CD14-positive monocyte (primary cell): ENCODE data around the gene MEI1. TPM values are rescaled to one million over a fixed set of nuclear protein-coding genes. Genes with fewer than 3 reads are reported as not detected.

Experiments used
- DNase-seq, 3 donors: peaks; one replicate each; pipeline ENCODE4 v3.0.0-alpha.2; 2011 to 2022
- H2AFZ ChIP-seq: 2 replicates; pipeline ENCODE4 v1.6.0; 2012; ENCODE audit warnings: mild to moderate bottlenecking, low read depth, low read length, inconsistent platforms; ENCODE audit not compliant: insufficient read depth, poor library complexity, severe bottlenecking
- H3K27ac ChIP-seq, 2 donors: 1 replicate in 1 of 2; 2 replicates in 1 of 2; pipeline ENCODE4 v1.5.1; 2012 to 2013; ENCODE audit warnings: low read length in 2 of 2, control low read depth in 1 of 2, inconsistent platforms in 1 of 2, low read depth in 1 of 2, mild to moderate bottlenecking in 1 of 2
- H3K27me3 ChIP-seq, 2 donors: one replicate each; pipeline versions ENCODE4 v1.6.0 to v1.6.1; 2011 to 2013; ENCODE audit warnings: low read length in 2 of 2; ENCODE audit not compliant: control insufficient read depth in 2 of 2, insufficient read depth in 2 of 2
- H3K36me3 ChIP-seq, 2 donors: replicated peaks in 1 of 2; 1 replicate in 1 of 2; 2 replicates in 1 of 2; pipeline versions ENCODE4 v1.5.1 to v1.6.1; 2012 to 2013; ENCODE audit warnings: low read length in 2 of 2, control low read depth in 1 of 2, inconsistent platforms in 1 of 2, mild to moderate bottlenecking in 1 of 2; ENCODE audit not compliant: insufficient read depth in 2 of 2, control insufficient read depth in 1 of 2
- H3K4me1 ChIP-seq, 2 donors: 1 replicate in 1 of 2; 2 replicates in 1 of 2; pipeline versions ENCODE4 v1.5.1 to v1.6.1; 2012 to 2013; ENCODE audit warnings: low read length in 2 of 2, control low read depth in 1 of 2, inconsistent platforms in 1 of 2, mild to moderate bottlenecking in 1 of 2, moderate library complexity in 1 of 2; ENCODE audit not compliant: insufficient read depth in 2 of 2, control insufficient read depth in 1 of 2
- H3K4me2 ChIP-seq: replicated peaks from 2 replicates; pipeline ENCODE3; 2012; ENCODE audit warnings: low read length, moderate library complexity, mild to moderate bottlenecking; ENCODE audit not compliant: poor library complexity, severe bottlenecking; ENCODE audit errors: extremely low read depth
- H3K4me3 ChIP-seq, 3 experiments: fragments of 200-600 bp in 1 of 3; sonication (generic) in 1 of 3; replicated peaks in 1 of 3; 1 replicate in 2 of 3; 2 replicates in 1 of 3; pipeline ENCODE4 v1.5.1; 2011 to 2013; ENCODE audit warnings: low read length in 3 of 3, mild to moderate bottlenecking in 3 of 3, control low read depth in 2 of 3, low read depth in 2 of 3, inconsistent platforms in 1 of 3, moderate library complexity in 1 of 3
- H3K79me2 ChIP-seq: 2 replicates; pipeline ENCODE4 v1.6.0; 2012; ENCODE audit warnings: mild to moderate bottlenecking, control low read depth, inconsistent platforms, low read length, moderate library complexity; ENCODE audit not compliant: insufficient read depth
- H3K9ac ChIP-seq: 2 replicates; pipeline ENCODE4 v1.6.0; 2017; ENCODE audit warnings: low read length, mild to moderate bottlenecking; ENCODE audit not compliant: insufficient read depth, poor library complexity, severe bottlenecking
- H3K9me3 ChIP-seq, 2 donors: replicated peaks in 1 of 2; 1 replicate in 1 of 2; 2 replicates in 1 of 2; pipeline versions ENCODE4 v1.5.1 to v1.6.1; 2012 to 2013; ENCODE audit warnings: low read length in 2 of 2, control low read depth in 1 of 2; ENCODE audit not compliant: control insufficient read depth in 1 of 2, insufficient read depth in 1 of 2
- H4K20me1 ChIP-seq: 2 replicates; pipeline ENCODE4 v1.6.0; 2012; ENCODE audit warnings: mild to moderate bottlenecking, low read length, control low read depth, moderate library complexity; ENCODE audit not compliant: insufficient read depth
- H3K27ac Mint-ChIP-seq, 7 donors: one replicate each; pipeline ENCODE4 v1.8.0; 2020; ENCODE audit warnings: mild to moderate bottlenecking in 7 of 7, mixed read lengths in 7 of 7, moderate library complexity in 6 of 7, inconsistent platforms in 2 of 7
- H3K27me3 Mint-ChIP-seq, 3 donors: one replicate each; pipeline ENCODE4 v1.8.0; 2021 to 2022; ENCODE audit warnings: low read depth in 3 of 3, mild to moderate bottlenecking in 3 of 3, mixed read lengths in 3 of 3, moderate library complexity in 3 of 3, inconsistent platforms in 1 of 3
- H3K36me3 Mint-ChIP-seq, 2 donors: one replicate each; pipeline ENCODE4 v1.8.0; 2020; ENCODE audit warnings: mixed read lengths in 2 of 2, inconsistent platforms in 1 of 2, mild to moderate bottlenecking in 1 of 2
- H3K4me1 Mint-ChIP-seq: one replicate; pipeline ENCODE4 v1.8.0; 2020; ENCODE audit warnings: mild to moderate bottlenecking, mixed read lengths
- H3K4me3 Mint-ChIP-seq, 2 donors: one replicate each; pipeline ENCODE4 v1.8.0; 2020; ENCODE audit warnings: mild to moderate bottlenecking in 2 of 2, mixed read lengths in 2 of 2, moderate library complexity in 1 of 2
- H3K9me3 Mint-ChIP-seq, 7 donors: one replicate each; pipeline ENCODE4 v1.8.0; 2020 to 2022; ENCODE audit warnings: mixed read lengths in 7 of 7, mild to moderate bottlenecking in 6 of 7, moderate library complexity in 6 of 7, inconsistent platforms in 2 of 7
- CTCF ChIP-seq: fragments of 200-600 bp; IDR thresholded peaks from one replicate; pipeline ENCODE4 v1.8.0; 2022; ENCODE audit warnings: antibody characterized with exemption, mild to moderate bottlenecking
- WGBS: methylation state at CpG from one replicate; pipeline ENCODE4 v1.1.5; 2013; ENCODE audit warnings: missing lambda C conversion rate; ENCODE audit not compliant: insufficient coverage; 5-methylcytosine and 5-hydroxymethylcytosine counted together
- intact Hi-C, 2 donors: fragments of 100-400 bp; cut with micrococcal nuclease; formaldehyde crosslinking; loops; one replicate each; pipeline versions ENCODE4 v1.15.0 to v1.15.1; 2023
- polyA plus RNA-seq, 3 donors: library from polyadenylated mRNA; depleted of rRNA in 1 of 3; unstranded in 2 of 3; stranded (reverse) in 1 of 3; fragments of 300-500 nt in 2 of 3; fragments of >200 nt in 1 of 3; fragmentation: Illumina TruSeq in 2 of 3; gene quantifications; 1 replicate in 2 of 3; 2 replicates in 1 of 3; pipeline ENCODE4 v1.2.3, GENCODE V29; 2012 to 2021

MEI1 gene
- polyA plus RNA-seq, 3 donors: 12.3 to 40.0 (median 37.0) TPM

GRCh38 chr22:41672780-41673509, 26.4 kb upstream of the MEI1 start:
- Histone ChIP-seq H3K9me3 (no peaks in the 10 kb centered on the region), H3K9ac (no peak overlapping the region), H2AFZ (no peak overlapping the region), H3K4me2 (no peak overlapping the region), H3K27ac (no peak overlapping the region), H3K79me2 (peaks cover 3% of the 10 kb centered on the region), H3K4me3 (no peak overlapping the region), H4K20me1 (peaks cover 6% of the 10 kb centered on the region), H3K36me3 (peaks cover 30 to 50% of the 10 kb centered on the region in 2 donors), H3K4me1 (no peaks in the 10 kb centered on the region), H3K27me3 (no peaks in the 10 kb centered on the region)
- Mint-ChIP-seq H3K4me1 (no peaks in the 10 kb centered on the region), H3K36me3 (peaks cover 36 to 61% of the 10 kb centered on the region in 2 donors), H3K27ac (peak overlapping the region in 2 of 7 donors; percentile 30 to 50), H3K9me3 (no peaks in the 10 kb centered on the region), H3K27me3 (no peaks in the 10 kb centered on the region), H3K4me3 (no peak overlapping the region)
- no peak for DNase-seq
- intact Hi-C loops: no loop called here
- WGBS: 100% methylated on average over 3 of the region's 6 CpGs
- TF ChIP-seq CTCF: no peak

- no peak overlapping the region for H3K4me3 ChIP-seq
- 98% methylated on average over 10 of the region's 12 CpGs for WGBS
- no peak overlapping the region for H3K9ac ChIP-seq
- no peak overlapping the region for H2AFZ ChIP-seq
- no peaks in the 10 kb centered on the region for H3K4me1 ChIP-seq
- no peak overlapping the region for H3K4me3 Mint-ChIP-seq
- H3K27me3 Mint-ChIP-seq: no peaks in the 10 kb centered on the region
- intact Hi-C loops: no loop called here
- no peak for DNase-seq
- H3K36me3 Mint-ChIP-seq: peaks cover 50 to 81% of the 10 kb centered on the region in 2 donors
- H3K9me3 Mint-ChIP-seq: no peaks in the 10 kb centered on the region
- peaks cover 44 to 68% of the 10 kb centered on the region in 2 donors for H3K36me3 ChIP-seq
- no peaks in the 10 kb centered on the region for H3K27me3 ChIP-seq
- no peaks in the 10 kb centered on the region for H3K4me1 Mint-ChIP-seq
- no peak for TF ChIP-seq CTCF
- no peaks in the 10 kb centered on the region for H3K9me3 ChIP-seq
- H3K27ac ChIP-seq: peak overlapping the region in 1 of 2 donors; percentile 17
- peak overlapping the region in 3 of 7 donors; percentile 25 to 36 (median 27) for H3K27ac Mint-ChIP-seq
- peaks cover 16% of the 10 kb centered on the region for H3K79me2 ChIP-seq
- peaks cover 6% of the 10 kb centered on the region for H4K20me1 ChIP-seq
- H3K4me2 ChIP-seq: no peak overlapping the region
Measured at GRCh38 chr22:41674846-41675340, 24.4 kb upstream of the MEI1 start.
